AG04449 (cell line): ENCODE results near the gene FRMD4A.

ENCODE experiments used
- CTCF ChIA-PET: fragments of 350-600 bp; formaldehyde crosslinking; extraction: SDS; loops from one replicate; lab custom pipeline; 2021; ENCODE audit warnings: antibody characterized with exemption; lab: Yijun Ruan, JAX
- POLR2A ChIA-PET: fragments of 400-600, 350-600 bp; formaldehyde crosslinking; extraction: SDS; loops from one replicate; lab custom pipeline; 2020; ENCODE audit warnings: antibody characterized with exemption, inconsistent platforms; lab: Yijun Ruan, JAX
- DNase-seq: peaks from one replicate; pipeline ENCODE4 v3.0.0-alpha.2; 2010; ENCODE audit warnings: low read depth, low spot score
- H3K4me3 ChIP-seq: 2 replicates; pipeline ENCODE4 v1.5.1; 2011; ENCODE audit warnings: low read depth, mild to moderate bottlenecking, control low read depth, low read length
- TF ChIP-seq, protein P1 (sequence below): IDR thresholded peaks from one replicate; pipeline ENCODE4 v1.5.1; 2011; ENCODE audit warnings: mild to moderate bottlenecking, moderate library complexity, low read length, control low read depth, inconsistent platforms; ENCODE audit not compliant: insufficient read depth; ENCODE audit errors: missing control alignments

FRMD4A gene

DNA sequence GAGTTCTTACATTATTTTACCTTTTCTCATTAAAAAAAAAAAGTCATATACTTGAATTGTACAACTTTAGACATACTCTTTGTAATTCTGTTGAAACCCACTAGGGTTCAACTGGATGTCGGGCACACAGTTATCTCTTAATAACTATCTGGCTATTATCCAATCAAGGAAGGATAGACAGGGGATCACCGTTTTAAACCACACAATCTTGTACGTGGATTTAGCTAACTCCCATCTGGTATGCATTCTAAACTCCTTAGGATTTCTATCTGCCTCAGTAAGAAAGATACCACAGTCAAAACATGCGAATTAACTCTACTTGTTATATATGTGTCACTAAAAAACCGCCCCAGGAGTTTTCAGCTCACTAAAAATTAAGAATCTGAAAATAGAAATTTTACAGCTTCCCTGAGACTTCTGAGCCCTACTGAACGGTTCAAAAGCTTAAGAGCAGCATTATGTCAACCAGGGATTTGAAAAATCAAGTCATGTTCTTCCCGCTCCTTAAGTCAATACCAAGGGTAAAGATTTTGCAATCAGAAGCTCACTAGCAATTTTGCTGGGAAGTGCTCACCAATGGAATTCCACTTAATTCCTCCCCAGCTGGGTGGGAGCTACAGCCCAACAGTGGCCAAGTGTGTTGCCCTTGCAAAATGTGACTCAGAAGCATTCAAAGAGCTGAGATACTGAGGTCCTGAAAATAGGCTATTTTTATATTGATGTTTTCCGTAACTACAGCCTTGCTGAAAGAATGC is 267.0 kb downstream of the FRMD4A start:
- ChIA-PET POLR2A (interaction anchor here (0.5 to 1.1 kb wide), 3 partner anchors 11 to 92 kb away, joined by 3 to 4 read pairs (median 3); no protein-coding TSS in a partner anchor), CTCF (interaction anchor here (0.7 to 1.8 kb wide), 6 partner anchors 9 to 30 kb away, joined by 3 to 5 read pairs (median 3); no protein-coding TSS in a partner anchor)
- H3K4me3 ChIP-seq, result no peak overlapping the region
- DNase-seq, result peak; percentile 96
- TF ChIP-seq, protein P1, sequence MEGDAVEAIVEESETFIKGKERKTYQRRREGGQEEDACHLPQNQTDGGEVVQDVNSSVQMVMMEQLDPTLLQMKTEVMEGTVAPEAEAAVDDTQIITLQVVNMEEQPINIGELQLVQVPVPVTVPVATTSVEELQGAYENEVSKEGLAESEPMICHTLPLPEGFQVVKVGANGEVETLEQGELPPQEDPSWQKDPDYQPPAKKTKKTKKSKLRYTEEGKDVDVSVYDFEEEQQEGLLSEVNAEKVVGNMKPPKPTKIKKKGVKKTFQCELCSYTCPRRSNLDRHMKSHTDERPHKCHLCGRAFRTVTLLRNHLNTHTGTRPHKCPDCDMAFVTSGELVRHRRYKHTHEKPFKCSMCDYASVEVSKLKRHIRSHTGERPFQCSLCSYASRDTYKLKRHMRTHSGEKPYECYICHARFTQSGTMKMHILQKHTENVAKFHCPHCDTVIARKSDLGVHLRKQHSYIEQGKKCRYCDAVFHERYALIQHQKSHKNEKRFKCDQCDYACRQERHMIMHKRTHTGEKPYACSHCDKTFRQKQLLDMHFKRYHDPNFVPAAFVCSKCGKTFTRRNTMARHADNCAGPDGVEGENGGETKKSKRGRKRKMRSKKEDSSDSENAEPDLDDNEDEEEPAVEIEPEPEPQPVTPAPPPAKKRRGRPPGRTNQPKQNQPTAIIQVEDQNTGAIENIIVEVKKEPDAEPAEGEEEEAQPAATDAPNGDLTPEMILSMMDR, result no peak

DNA sequence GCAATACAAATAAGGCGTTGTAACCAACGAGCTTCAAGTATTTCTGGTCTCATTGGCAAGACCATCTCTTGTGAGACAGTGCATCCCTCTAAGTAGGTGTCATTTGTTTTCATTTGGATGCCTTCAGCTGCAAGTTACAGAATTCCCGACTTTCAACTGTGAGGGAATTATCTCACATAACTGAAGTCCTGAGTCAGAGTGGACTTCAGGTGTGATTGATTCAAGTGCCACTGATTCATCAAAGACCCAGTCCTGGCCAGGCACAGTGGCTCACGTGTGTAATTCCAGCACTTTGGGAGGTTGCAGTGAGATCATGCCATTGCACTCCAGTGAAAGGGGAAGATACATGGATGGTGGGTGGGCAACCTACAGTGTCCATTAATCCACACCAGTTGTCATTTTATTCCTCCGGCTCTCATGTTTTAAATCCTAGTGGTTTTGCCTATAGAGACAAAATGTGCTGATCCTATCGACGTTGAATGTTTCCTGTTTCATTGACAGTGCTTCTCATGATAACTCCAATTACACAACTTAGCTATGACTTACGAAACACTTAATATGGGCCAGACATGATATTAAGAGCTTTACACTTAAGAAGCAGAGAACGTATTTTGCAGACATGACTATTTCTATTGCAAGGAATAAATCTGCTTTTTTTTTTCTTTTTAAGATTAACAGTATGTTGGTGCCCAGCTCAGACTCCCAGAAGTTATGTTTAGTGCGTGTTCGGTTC is 268.0 kb downstream of the FRMD4A start:
- TF ChIP-seq, protein P1, result no peak
- no peak overlapping the region for H3K4me3 ChIP-seq
- CTCF ChIA-PET, result interaction anchor here (0.7 to 1.8 kb wide), 6 partner anchors 8 to 90 kb away, joined by 3 to 5 read pairs (median 3); no protein-coding TSS in a partner anchor
- no peak for DNase-seq
- POLR2A ChIA-PET, result no interaction called here

GRCh38 chr10:14060320-14061070 is 270.2 kb downstream of the FRMD4A start:
- CTCF ChIA-PET, result no interaction called here
- H3K4me3 ChIP-seq, result no peak overlapping the region
- DNase-seq, result no peak
- POLR2A ChIA-PET, result no interaction called here
- TF ChIP-seq, protein P1, result no peak

DNA sequence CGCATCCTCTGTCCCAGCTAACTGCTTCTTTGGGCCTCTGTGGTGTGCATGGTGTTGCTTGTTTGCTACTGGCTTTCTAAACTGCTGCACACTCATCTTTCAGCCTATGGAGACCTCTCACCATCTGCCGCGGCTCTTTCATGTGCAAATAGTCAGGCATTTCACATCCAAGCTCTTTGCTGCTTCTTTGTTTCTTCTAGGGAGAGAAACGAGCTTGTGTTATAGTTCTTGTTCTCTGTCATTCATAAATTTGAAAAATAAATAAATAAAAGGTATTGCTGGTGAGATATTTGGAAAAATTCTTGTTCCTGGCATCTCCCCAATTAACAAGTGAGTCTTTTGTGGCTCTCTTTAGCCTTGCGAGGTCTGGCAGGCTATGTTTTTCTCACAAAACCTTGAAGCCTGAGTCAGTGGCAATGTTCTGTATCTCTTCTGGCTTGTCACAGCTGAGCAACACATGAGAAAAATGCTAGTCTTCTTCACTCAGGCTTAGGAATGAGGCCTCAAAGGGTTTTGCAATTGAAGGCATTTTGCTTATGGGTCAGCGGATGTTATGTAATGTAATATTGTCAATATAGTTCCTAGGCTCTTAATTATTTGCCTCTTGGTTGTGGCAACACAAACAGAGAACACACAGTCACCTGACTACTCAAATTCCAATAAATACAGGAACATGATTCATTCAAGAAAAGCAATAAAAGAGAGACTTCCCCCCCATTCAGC is 274.0 kb downstream of the FRMD4A start:
- DNase-seq, result peak; percentile 99
- CTCF ChIA-PET, result no interaction called here
- no peak overlapping the region for H3K4me3 ChIP-seq
- POLR2A ChIA-PET, result interaction anchor here (0.7 to 1.2 kb wide), 2 partner anchors 17 to 18 kb away, joined by 3 to 5 read pairs; no protein-coding TSS in a partner anchor
- TF ChIP-seq, protein P1, result no peak

DNA sequence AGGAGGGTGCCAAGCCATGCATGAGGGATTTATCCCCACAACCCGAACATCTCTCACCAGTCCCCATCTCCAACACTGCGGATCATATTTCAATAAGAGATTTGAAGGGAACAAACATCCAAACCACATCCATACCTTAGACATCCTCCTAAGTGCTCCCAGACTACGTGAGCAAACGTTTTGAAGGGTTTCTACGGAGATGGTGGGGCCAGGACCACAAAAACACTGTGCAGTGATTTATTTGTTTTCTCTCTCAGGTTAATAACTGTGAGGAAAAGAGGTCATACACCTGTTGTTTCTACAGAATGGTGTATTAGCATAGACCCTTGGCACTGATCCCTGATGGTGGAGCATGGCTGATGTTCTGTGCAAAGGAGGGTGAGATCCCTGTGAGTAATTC is 277.8 kb downstream of the FRMD4A start:
- H3K4me3 ChIP-seq, result no peak overlapping the region
- POLR2A ChIA-PET, result no interaction called here
- CTCF ChIA-PET, result no interaction called here
- DNase-seq, result no peak
- TF ChIP-seq, protein P1, result no peak
